ENCODE data around the gene ROGDI.

DNA sequence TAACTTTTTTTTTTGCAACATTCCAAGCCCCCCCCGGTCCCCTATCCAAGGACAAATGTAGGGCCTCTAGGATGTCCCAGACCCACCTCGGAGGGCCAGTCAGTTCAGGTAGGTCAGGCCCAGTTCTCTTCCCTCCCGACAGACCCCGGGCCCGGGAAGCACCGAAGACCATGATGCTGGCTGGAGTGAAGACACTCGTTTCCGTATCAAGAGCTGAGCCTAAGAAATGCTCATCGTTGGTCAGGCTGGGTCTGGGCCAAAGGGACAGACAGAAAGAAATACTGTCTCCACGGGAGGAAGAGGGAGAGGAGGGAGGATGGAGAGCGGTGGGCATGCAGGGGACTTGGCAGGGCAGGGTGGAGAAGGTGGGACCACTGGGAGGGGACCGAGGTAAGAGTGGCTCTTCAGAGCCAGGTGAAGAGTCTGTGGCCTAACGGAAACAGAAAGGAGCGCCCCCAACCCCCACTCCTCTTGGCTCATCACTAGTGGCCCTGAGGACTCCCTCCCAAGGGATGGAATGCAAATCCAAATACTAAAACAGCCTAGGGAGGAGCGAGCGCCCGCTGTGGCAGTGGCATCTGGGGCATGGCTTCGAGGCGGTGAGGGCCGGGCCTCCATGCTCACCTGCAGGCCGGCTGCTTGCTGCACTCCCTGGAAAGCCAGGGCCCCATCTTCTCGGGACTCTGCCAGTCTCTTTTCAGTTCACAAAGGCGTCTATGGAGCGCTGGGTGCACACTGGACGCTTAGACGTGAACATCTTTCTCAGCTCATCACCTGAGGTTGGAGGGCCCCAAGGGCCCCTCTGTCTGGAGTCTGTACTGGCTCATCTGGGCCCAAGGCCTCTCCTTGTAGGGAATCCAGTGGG is 1.7 kb upstream of the ROGDI start:
- TF ChIP-seq POLR2A (IDR thresholded peaks at IDR 0.05; ENCODE audit: low read depth, low read length) (no peak), TAF1 (IDR thresholded peaks at IDR 0.05; ENCODE audit: borderline replicate concordance, low read depth, low read length) (no peak), POLR2AphosphoS5 (IDR thresholded peaks at IDR 0.05; ENCODE audit: low read depth, low read length) (no peak)
